Thymus (tissue), 11 donors: Measurements from ENCODE around the gene DNASE1L2. TPM values are rescaled to one million over a fixed set of nuclear protein-coding genes. Genes with fewer than 3 reads are reported as not detected.

ENCODE experiments used
- DNase-seq, 9 donors: peaks; one replicate each; pipeline ENCODE4 v3.0.0-alpha.2; 2013; ENCODE audit warnings: low spot score in 9 of 9, low read depth in 6 of 9, missing footprints in 1 of 9
- H3K27ac ChIP-seq, 2 donors: one replicate each; pipeline ENCODE4 v1.5.1; 2013; ENCODE audit warnings: control low read depth in 1 of 2, low read depth in 1 of 2, low read length in 1 of 2, mild to moderate bottlenecking in 1 of 2, moderate library complexity in 1 of 2
- H3K27me3 ChIP-seq, 2 donors: one replicate each; pipeline ENCODE4 v1.5.1; 2013; ENCODE audit warnings: low read length in 1 of 2; ENCODE audit not compliant: control insufficient read depth in 2 of 2, insufficient read depth in 1 of 2
- H3K36me3 ChIP-seq, 2 donors: one replicate each; pipeline ENCODE4 v1.5.1; 2013; ENCODE audit warnings: low read length in 1 of 2, mild to moderate bottlenecking in 1 of 2, moderate library complexity in 1 of 2; ENCODE audit not compliant: control insufficient read depth in 2 of 2, insufficient read depth in 2 of 2
- H3K4me1 ChIP-seq, 2 donors: one replicate each; pipeline ENCODE4 v1.5.1; 2013; ENCODE audit warnings: low read length in 2 of 2; ENCODE audit not compliant: control insufficient read depth in 2 of 2, insufficient read depth in 2 of 2
- H3K4me3 ChIP-seq, 2 donors: one replicate each; pipeline ENCODE4 v1.5.1; 2013; ENCODE audit warnings: low read length in 2 of 2, control low read depth in 1 of 2, mild to moderate bottlenecking in 1 of 2
- H3K9me3 ChIP-seq, 2 donors: one replicate each; pipeline ENCODE4 v1.5.1; 2013; ENCODE audit warnings: low read length in 1 of 2, mild to moderate bottlenecking in 1 of 2; ENCODE audit not compliant: control insufficient read depth in 2 of 2, insufficient read depth in 1 of 2
- WGBS: extraction: QIAGEN DNeasy Blood & Tissue Kit; methylation state at CpG from one replicate; pipeline ENCODE4 v1.1.7; 2013; 5-methylcytosine and 5-hydroxymethylcytosine counted together
- polyA plus RNA-seq: library from polyadenylated mRNA; stranded (reverse); fragments of 200-250 nt; gene quantifications from one replicate; pipeline ENCODE4 v1.2.3, GENCODE V29; 2013
- total RNA-seq: library from RNA; stranded (reverse); fragments of 120-200 nt; gene quantifications from one replicate; pipeline ENCODE4 v1.2.4, GENCODE V29; 2013
- donor health status: healthy.

DNASE1L2 gene
- total and polyA plus RNA-seq, 2 donors: 0.99 to 3.5 TPM

GRCh38 chr16:2267913-2268666 lies 31.8 kb downstream of the DNASE1L2 start, which contains the start of gene RNPS1:
Gene RNPS1, minus strand, starts transcription at chr16:2268126. Its CDS starts 3,483 bp downstream, at chr16:2264643.
- Histone ChIP-seq H3K9me3 (no peaks in the 10 kb centered on the region), H3K27me3 (no peaks in the 10 kb centered on the region), H3K4me3 (peak within 1 kb of the TSS; percentile 61 to 88), H3K27ac (peak within 1 kb of the TSS; percentile 95 to 99), H3K36me3 (peaks cover 13 to 25% of the 10 kb centered on the region in 2 donors), H3K4me1 (peaks cover 4 to 17% of the 10 kb centered on the region in 2 donors)
- peak; percentile 94 to 98 (median 96) for DNase-seq
- WGBS: 2% methylated on average over 88 of the region's 88 CpGs

- peaks cover 6 to 9% of the 10 kb centered on the region in 2 donors for H3K36me3 ChIP-seq
- H3K9me3 ChIP-seq: no peaks in the 10 kb centered on the region
- 96% methylated on average over 9 of the region's 9 CpGs for WGBS
- H3K4me1 ChIP-seq: peaks cover 4 to 17% of the 10 kb centered on the region in 2 donors
- H3K4me3 ChIP-seq: no peak overlapping the region
- H3K27me3 ChIP-seq: no peaks in the 10 kb centered on the region
- H3K27ac ChIP-seq: no peak overlapping the region
- no peak for DNase-seq
Measured at GRCh38 chr16:2270070-2270462, 33.8 kb downstream of the DNASE1L2 start.

- Histone ChIP-seq H3K27ac (no peak overlapping the region), H3K4me3 (no peak overlapping the region), H3K9me3 (no peaks in the 10 kb centered on the region), H3K4me1 (peaks cover 4 to 17% of the 10 kb centered on the region in 2 donors), H3K27me3 (no peaks in the 10 kb centered on the region), H3K36me3 (peaks cover 2 to 9% of the 10 kb centered on the region in 2 donors)
- 97% methylated on average over 15 of the region's 15 CpGs for WGBS
- DNase-seq: no peak
Measured at GRCh38 chr16:2270588-2271470, 34.6 kb downstream of the DNASE1L2 start.

GRCh38 chr16:2271848-2272461 lies 35.7 kb downstream of the DNASE1L2 start:
- H3K36me3 ChIP-seq: peaks cover 0 to 9% of the 10 kb centered on the region in 2 donors
- 97% methylated on average over 14 of the region's 14 CpGs for WGBS
- H3K4me3 ChIP-seq: no peak overlapping the region
- no peak for DNase-seq
- no peak overlapping the region for H3K27ac ChIP-seq
- H3K9me3 ChIP-seq: no peaks in the 10 kb centered on the region
- H3K27me3 ChIP-seq: no peaks in the 10 kb centered on the region
- peaks cover 4 to 15% of the 10 kb centered on the region in 2 donors for H3K4me1 ChIP-seq

- H3K27ac ChIP-seq: no peak overlapping the region
- DNase-seq: no peak
- no peaks in the 10 kb centered on the region for H3K9me3 ChIP-seq
- no peaks in the 10 kb centered on the region for H3K27me3 ChIP-seq
- no peak overlapping the region for H3K4me3 ChIP-seq
- H3K4me1 ChIP-seq: peaks cover 4 to 15% of the 10 kb centered on the region in 2 donors
- WGBS: 96% methylated on average over 16 of the region's 16 CpGs
- peaks cover 0 to 9% of the 10 kb centered on the region in 2 donors for H3K36me3 ChIP-seq
Measured at GRCh38 chr16:2273484-2273883, 37.2 kb downstream of the DNASE1L2 start.

GRCh38 chr16:2273931-2274330 lies 37.7 kb downstream of the DNASE1L2 start:
- Histone ChIP-seq H3K9me3 (no peaks in the 10 kb centered on the region), H3K36me3 (peaks cover 0 to 9% of the 10 kb centered on the region in 2 donors), H3K27me3 (no peaks in the 10 kb centered on the region), H3K4me1 (peaks cover 4 to 12% of the 10 kb centered on the region in 2 donors), H3K27ac (no peak overlapping the region), H3K4me3 (no peak overlapping the region)
- WGBS: 97% methylated on average over 10 of the region's 10 CpGs
- DNase-seq: no peak

- no peaks in the 10 kb centered on the region for H3K27me3 ChIP-seq
- DNase-seq: no peak
- H3K4me3 ChIP-seq: no peak overlapping the region
- no peaks in the 10 kb centered on the region for H3K4me1 ChIP-seq
- H3K9me3 ChIP-seq: no peaks in the 10 kb centered on the region
- peaks cover 0 to 9% of the 10 kb centered on the region in 2 donors for H3K36me3 ChIP-seq
- 95% methylated on average over 30 of the region's 30 CpGs for WGBS
- H3K27ac ChIP-seq: no peak overlapping the region
Measured at GRCh38 chr16:2275476-2276367, 39.5 kb downstream of the DNASE1L2 start.

GRCh38 chr16:2276368-2277195 lies 40.3 kb downstream of the DNASE1L2 start:
- Histone ChIP-seq H3K27ac (no peak overlapping the region), H3K9me3 (no peaks in the 10 kb centered on the region), H3K27me3 (no peaks in the 10 kb centered on the region), H3K4me3 (no peak overlapping the region), H3K36me3 (peaks cover 0 to 9% of the 10 kb centered on the region in 2 donors), H3K4me1 (no peaks in the 10 kb centered on the region)
- 95% methylated on average over 26 of the region's 26 CpGs for WGBS
- no peak for DNase-seq
